HEK293T (cell line): ENCODE results near the gene ACP3.

Source experiments
- CTCF ChIA-PET: fragments of 350-600 bp; formaldehyde crosslinking; extraction: SDS; loops from one replicate; lab custom pipeline; 2021; ENCODE audit warnings: antibody characterized with exemption, inconsistent platforms; lab: Yijun Ruan, JAX
- POLR2A ChIA-PET: fragments of 350-600 bp; formaldehyde crosslinking; extraction: SDS; loops from one replicate; lab custom pipeline; 2020; ENCODE audit warnings: antibody characterized with exemption, inconsistent platforms; lab: Yijun Ruan, JAX
- DNase-seq: peaks from one replicate; pipeline ENCODE4 v3.0.0; 2012; ENCODE audit warnings: mixed read lengths; ENCODE audit errors: extremely low spot score
- ARNT ChIP-seq: fragments of 450-650 bp; IDR thresholded peaks from 2 replicates; pipeline ENCODE4 v1.6.1; 2017; ENCODE audit warnings: mild to moderate bottlenecking
- BHLHE40 ChIP-seq: fragments of 450-650 bp; IDR thresholded peaks from 2 replicates; pipeline ENCODE4 v1.6.1; 2016; ENCODE audit warnings: mild to moderate bottlenecking, moderate library complexity, borderline replicate concordance
- CTBP1 ChIP-seq: fragments of 450-650 bp; IDR thresholded peaks from 2 replicates; pipeline ENCODE4 v1.6.1; 2016; ENCODE audit warnings: borderline replicate concordance
- ELF4 ChIP-seq: fragments of 450-650 bp; IDR thresholded peaks from 2 replicates; pipeline ENCODE4 v1.6.1; 2017; ENCODE audit warnings: antibody characterized with exemption
- FOXA1 ChIP-seq: fragments of 450-650 bp; IDR thresholded peaks from 2 replicates; pipeline ENCODE4 v1.6.1; 2016; ENCODE audit warnings: mild to moderate bottlenecking
- FOXK2 ChIP-seq: fragments of 450-650 bp; IDR thresholded peaks from 2 replicates; pipeline ENCODE4 v1.6.1; 2016; ENCODE audit warnings: mild to moderate bottlenecking
- FOXM1 ChIP-seq: fragments of 450-650 bp; IDR thresholded peaks from 2 replicates; pipeline ENCODE4 v1.6.1; 2017; ENCODE audit warnings: mild to moderate bottlenecking, borderline replicate concordance
- HDGF ChIP-seq: fragments of 450-650 bp; IDR thresholded peaks from 2 replicates; pipeline ENCODE4 v1.6.1; 2017; ENCODE audit warnings: antibody characterized with exemption, borderline replicate concordance
- L3MBTL2 ChIP-seq: fragments of 450-650 bp; conservative IDR thresholded peaks from 2 replicates; pipeline ENCODE4 v1.6.1; 2016; ENCODE audit warnings: mild to moderate bottlenecking
- LEF1 ChIP-seq: fragments of 450-650 bp; IDR thresholded peaks from 2 replicates; pipeline ENCODE4 v1.6.1; 2017; ENCODE audit warnings: mild to moderate bottlenecking, borderline replicate concordance
- NFRKB ChIP-seq: fragments of 450-650 bp; IDR thresholded peaks from 2 replicates; pipeline ENCODE4 v1.6.1; 2016; ENCODE audit warnings: mild to moderate bottlenecking, moderate library complexity
- PKNOX1 ChIP-seq: fragments of 450-650 bp; IDR thresholded peaks from 2 replicates; pipeline ENCODE4 v1.6.1; 2016
- SP1 ChIP-seq: fragments of 450-650 bp; IDR thresholded peaks from 2 replicates; pipeline ENCODE4 v1.6.1; 2017
- SUZ12 ChIP-seq: fragments of 450-650 bp; IDR thresholded peaks from 2 replicates; pipeline ENCODE4 v1.6.1; 2016; ENCODE audit warnings: mild to moderate bottlenecking
- TARDBP ChIP-seq: fragments of 450-650 bp; IDR thresholded peaks from 2 replicates; pipeline ENCODE4 v1.6.1; 2016
- ZNF384 ChIP-seq: fragments of 450-650 bp; IDR thresholded peaks from 2 replicates; pipeline ENCODE4 v1.6.1; 2016

The ACP3 gene

GRCh38 chr3:132351222-132351806 is 34.1 kb downstream of the ACP3 start:
- no peak for DNase-seq

GRCh38 chr3:132352556-132353143 is 35.4 kb downstream of the ACP3 start:
- no peak for TF ChIP-seq ELF4
- TF ChIP-seq SP1: no peak
- no peak for TF ChIP-seq SUZ12
- TF ChIP-seq HDGF: no peak
- TF ChIP-seq ARNT: no peak
- CTCF ChIA-PET: interaction anchor here (1.2 to 2.0 kb wide), 3 partner anchors 10 to 46 kb away, joined by 4 to 11 read pairs (median 5); no protein-coding TSS in a partner anchor
- POLR2A ChIA-PET: interaction anchor here (0.9 kb wide), 1 partner anchor 47 kb away, joined by 3 read pairs; no protein-coding TSS in a partner anchor
- DNase-seq: peak; percentile 72

More at GRCh38 chr3:132351222-132351806, 34.1 kb downstream of the ACP3 start:
- TF ChIP-seq PKNOX1 (no peak), FOXA1 (no peak)
- ChIA-PET POLR2A (no interaction called here), CTCF (interaction anchor here (1.3 to 2.0 kb wide), 2 partner anchors 9 to 48 kb away, joined by 4 to 11 read pairs; no protein-coding TSS in a partner anchor)

- CTCF ChIA-PET: no interaction called here
- POLR2A ChIA-PET: no interaction called here
- no peak for TF ChIP-seq FOXK2
- no peak for TF ChIP-seq ELF4
- no peak for TF ChIP-seq CTBP1
- TF ChIP-seq LEF1: no peak
- no peak for TF ChIP-seq ARNT
- TF ChIP-seq SUZ12: no peak
- no peak for TF ChIP-seq BHLHE40
- TF ChIP-seq FOXM1: no peak
- no peak for TF ChIP-seq NFRKB
- no peak for TF ChIP-seq PKNOX1
- TF ChIP-seq SP1: no peak
- DNase-seq: no peak
Observed at GRCh38 chr3:132354916-132355702, 37.9 kb downstream of the ACP3 start.

GRCh38 chr3:132356568-132356967 is 39.4 kb downstream of the ACP3 start:
- DNase-seq: no peak
- POLR2A ChIA-PET: no interaction called here
- CTCF ChIA-PET: no interaction called here
- no peak for TF ChIP-seq LEF1
- no peak for TF ChIP-seq FOXM1
- no peak for TF ChIP-seq NFRKB
- TF ChIP-seq HDGF: no peak
- TF ChIP-seq TARDBP: no peak
- no peak for TF ChIP-seq FOXA1

- CTCF ChIA-PET: no interaction called here
- no peak for DNase-seq
- POLR2A ChIA-PET: no interaction called here
- TF ChIP-seq BHLHE40 (no peak), FOXM1 (no peak), SUZ12 (no peak), ARNT (no peak), TARDBP (no peak), L3MBTL2 (no peak), HDGF (no peak), CTBP1 (no peak), NFRKB (no peak), FOXA1 (no peak), SP1 (no peak), PKNOX1 (no peak), LEF1 (no peak), ELF4 (no peak), ZNF384 (no peak), FOXK2 (no peak)
Observed at GRCh38 chr3:132360717-132361116, 43.5 kb downstream of the ACP3 start.

- ChIA-PET POLR2A (no interaction called here), CTCF (no interaction called here)
- no peak for TF ChIP-seq SUZ12
- TF ChIP-seq LEF1: no peak
- no peak for TF ChIP-seq HDGF
- TF ChIP-seq CTBP1: no peak
- TF ChIP-seq FOXA1: no peak
- no peak for TF ChIP-seq TARDBP
- no peak for TF ChIP-seq L3MBTL2
- no peak for TF ChIP-seq SP1
- TF ChIP-seq ARNT: no peak
- no peak for TF ChIP-seq NFRKB
- DNase-seq: no peak
Observed at GRCh38 chr3:132362329-132362728, 45.1 kb downstream of the ACP3 start.
